ENCODE measurements around the gene FOXB1. TPM values are rescaled to one million over a fixed set of nuclear protein-coding genes. Genes with fewer than 3 reads are reported as not detected.

The FOXB1 gene
- total RNA-seq, 1 experiment from 2014 or later: not detected

GRCh38 chr15:60021589-60022378 lies 17.7 kb downstream of the FOXB1 start:
- no peak for TF ChIP-seq CTCF (IDR thresholded peaks at IDR 0.05; ENCODE audit: unreplicated experiment)
- intact Hi-C loops (cut with micrococcal nuclease; ENCODE audit: unreplicated experiment): no loop called here
- H3K27me3 Mint-ChIP-seq (ENCODE audit: unreplicated experiment): no peaks in the 10 kb centered on the region
- CTCF ChIA-PET: interaction anchor here (0.9 kb wide), 1 partner anchor 158 kb away, joined by 5 read pairs; no protein-coding TSS in a partner anchor
- peak overlapping the region; percentile 62 for H3K27ac Mint-ChIP-seq (ENCODE audit: unreplicated experiment)
- peaks cover 59% of the 10 kb centered on the region for H3K4me1 Mint-ChIP-seq (ENCODE audit: low read depth, unreplicated experiment)
- H3K36me3 Mint-ChIP-seq (ENCODE audit: insufficient read depth, unreplicated experiment): peaks cover 9% of the 10 kb centered on the region
- peak; percentile 56 for DNase-seq
- peaks cover 8% of the 10 kb centered on the region for H3K9me3 Mint-ChIP-seq (ENCODE audit: low read depth, unreplicated experiment)
- no peak overlapping the region for H3K4me3 Mint-ChIP-seq (ENCODE audit: low read depth, unreplicated experiment)
- BruUV-seq (replicated peaks): no TSS peak

GRCh38 chr15:60022379-60022741 lies 18.2 kb downstream of the FOXB1 start:
- Mint-ChIP-seq H3K4me3 (ENCODE audit: low read depth, unreplicated experiment) (no peak overlapping the region), H3K4me1 (ENCODE audit: low read depth, unreplicated experiment) (peaks cover 54% of the 10 kb centered on the region), H3K27me3 (ENCODE audit: unreplicated experiment) (no peaks in the 10 kb centered on the region), H3K27ac (ENCODE audit: unreplicated experiment) (no peak overlapping the region), H3K9me3 (ENCODE audit: low read depth, unreplicated experiment) (peaks cover 5% of the 10 kb centered on the region), H3K36me3 (ENCODE audit: insufficient read depth, unreplicated experiment) (peaks cover 9% of the 10 kb centered on the region)
- TF ChIP-seq CTCF (IDR thresholded peaks at IDR 0.05; ENCODE audit: unreplicated experiment): no peak
- CTCF ChIA-PET: no interaction called here
- intact Hi-C loops (cut with micrococcal nuclease; ENCODE audit: unreplicated experiment): no loop called here
- no TSS peak for BruUV-seq (replicated peaks)
- no peak for DNase-seq

GRCh38 chr15:60026555-60026954 lies 22.4 kb downstream of the FOXB1 start:
- Mint-ChIP-seq H3K36me3 (ENCODE audit: insufficient read depth, unreplicated experiment) (peaks cover 9% of the 10 kb centered on the region), H3K27ac (ENCODE audit: unreplicated experiment) (no peak overlapping the region), H3K4me1 (ENCODE audit: low read depth, unreplicated experiment) (peaks cover 24% of the 10 kb centered on the region), H3K4me3 (ENCODE audit: low read depth, unreplicated experiment) (no peak overlapping the region), H3K9me3 (ENCODE audit: low read depth, unreplicated experiment) (no peaks in the 10 kb centered on the region), H3K27me3 (ENCODE audit: unreplicated experiment) (no peaks in the 10 kb centered on the region)
- intact Hi-C loops (cut with micrococcal nuclease; ENCODE audit: unreplicated experiment): no loop called here
- CTCF ChIA-PET: interaction anchor here (1.5 kb wide), 1 partner anchor 18 kb away, joined by 3 read pairs; no protein-coding TSS in a partner anchor
- no peak for TF ChIP-seq CTCF (IDR thresholded peaks at IDR 0.05; ENCODE audit: unreplicated experiment)
- BruUV-seq (replicated peaks): no TSS peak
- no peak for DNase-seq

DNA sequence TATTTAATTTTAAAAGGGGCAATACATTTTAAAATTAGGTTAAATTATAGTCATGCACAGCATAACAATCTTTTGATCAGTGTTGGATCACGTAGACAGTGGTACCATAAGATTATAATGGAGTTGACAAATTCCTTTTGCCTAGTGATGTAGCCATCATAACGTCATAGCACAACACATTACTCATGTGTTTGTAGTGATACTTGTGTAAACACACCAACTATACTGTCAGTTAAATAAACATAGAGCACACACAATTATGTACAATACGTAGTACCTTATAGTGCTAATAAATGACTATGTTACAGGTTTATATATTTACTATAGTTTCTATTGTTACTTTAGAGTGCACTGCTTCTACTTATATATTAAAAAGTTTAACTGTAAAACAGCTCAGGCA lies 31.2 kb downstream of the FOXB1 start:
- no peaks in the 10 kb centered on the region for H3K36me3 Mint-ChIP-seq (ENCODE audit: insufficient read depth, unreplicated experiment)
- TF ChIP-seq CTCF (IDR thresholded peaks at IDR 0.05; ENCODE audit: unreplicated experiment): no peak
- peaks cover 27% of the 10 kb centered on the region for H3K4me1 Mint-ChIP-seq (ENCODE audit: low read depth, unreplicated experiment)
- no TSS peak for BruUV-seq (replicated peaks)
- H3K27ac Mint-ChIP-seq (ENCODE audit: unreplicated experiment): no peak overlapping the region
- DNase-seq: no peak
- CTCF ChIA-PET: no interaction called here
- no peaks in the 10 kb centered on the region for H3K27me3 Mint-ChIP-seq (ENCODE audit: unreplicated experiment)
- H3K4me3 Mint-ChIP-seq (ENCODE audit: low read depth, unreplicated experiment): no peak overlapping the region
- no peaks in the 10 kb centered on the region for H3K9me3 Mint-ChIP-seq (ENCODE audit: low read depth, unreplicated experiment)
- intact Hi-C loops (cut with micrococcal nuclease; ENCODE audit: unreplicated experiment): loop anchor here (5.0 kb wide), 1 partner anchor 118 kb away; no protein-coding TSS in a partner anchor

Data from Calu3 (cell line).